HEK293 (cell line): ENCODE measurements around the gene GGTLC2.

Experiments
- CTCF ChIA-PET: fragments of 350-600 bp; formaldehyde crosslinking; extraction: SDS; loops from one replicate; lab custom pipeline; 2021; ENCODE audit warnings: antibody characterized with exemption; lab: Yijun Ruan, JAX
- POLR2A ChIA-PET: fragments of 300-600 bp; formaldehyde crosslinking; extraction: SDS; loops from one replicate; lab custom pipeline; 2020; ENCODE audit warnings: antibody characterized with exemption, inconsistent platforms; lab: Yijun Ruan, JAX
- H3K27ac ChIP-seq: fragments of 200-500 bp; sonication (Bioruptor generic); 2 replicates; pipeline ENCODE4 v1.5.1; 2014; ENCODE audit warnings: low read depth, low read length, control low read depth, inconsistent platforms; ENCODE audit errors: extremely low read depth
- H3K36me3 ChIP-seq, 2 experiments: fragments of 200-500 bp in 1 of 2; sonication (Bioruptor generic) in 1 of 2; 1 replicate in 1 of 2; 2 replicates in 1 of 2; pipeline ENCODE4 v1.5.1; 2014 to 2017; ENCODE audit warnings: inconsistent platforms in 2 of 2, low read length in 2 of 2; ENCODE audit not compliant: control insufficient read depth in 2 of 2, insufficient read depth in 1 of 2
- H3K4me1 ChIP-seq: fragments of 200-500 bp; sonication (Bioruptor generic); 2 replicates; pipeline ENCODE4 v1.5.1; 2014; ENCODE audit warnings: mild to moderate bottlenecking, low read length, inconsistent platforms; ENCODE audit not compliant: control insufficient read depth, insufficient read depth
- H3K4me3 ChIP-seq: 2 replicates; pipeline ENCODE4 v1.5.1; 2011; ENCODE audit warnings: low read depth, mild to moderate bottlenecking, control low read depth, low read length, moderate library complexity
- H3K9me3 ChIP-seq: fragments of 200-500 bp; sonication (Bioruptor generic); 2 replicates; pipeline ENCODE4 v1.5.1; 2014; ENCODE audit warnings: low read depth, low read length, inconsistent platforms; ENCODE audit not compliant: control insufficient read depth, insufficient read depth
- GLI4 ChIP-seq: fragments of 450-650 bp; formaldehyde crosslinking; IDR thresholded peaks from 2 replicates; pipeline ENCODE4 v1.5.1; 2016; ENCODE audit warnings: missing biosample characterization, missing genetic modification characterization
- MEIS1 ChIP-seq: sonication (generic); formaldehyde crosslinking; IDR thresholded peaks from 2 replicates; pipeline ENCODE4 v1.8.1; 2022; ENCODE audit warnings: missing genetic modification reagents, mild to moderate bottlenecking, borderline replicate concordance
- MYNN ChIP-seq: fragments of 450-650 bp; formaldehyde crosslinking; IDR thresholded peaks from 2 replicates; pipeline ENCODE4 v1.5.1; 2016; ENCODE audit warnings: missing biosample characterization, missing genetic modification characterization, borderline replicate concordance
- MZF1 ChIP-seq: fragments of 450-650 bp; formaldehyde crosslinking; IDR thresholded peaks from 2 replicates; pipeline ENCODE4 v1.5.1; 2017; ENCODE audit warnings: missing biosample characterization, missing genetic modification characterization, borderline replicate concordance
- SETDB1 ChIP-seq: IDR thresholded peaks from one replicate; pipeline ENCODE4 v1.6.1; 2017; ENCODE audit warnings: mild to moderate bottlenecking, low read length, moderate library complexity, mixed read lengths; ENCODE audit not compliant: insufficient read length
- SP2 ChIP-seq: fragments of 450-650 bp; formaldehyde crosslinking; IDR thresholded peaks from 2 replicates; pipeline ENCODE4 v1.5.1; 2016; ENCODE audit warnings: missing biosample characterization, missing genetic modification characterization
- SP3 ChIP-seq: fragments of 450-650 bp; formaldehyde crosslinking; IDR thresholded peaks from 2 replicates; pipeline ENCODE4 v1.5.1; 2016; ENCODE audit warnings: missing biosample characterization, missing genetic modification characterization
- ZBTB48 ChIP-seq: fragments of 450-650 bp; formaldehyde crosslinking; IDR thresholded peaks from 2 replicates; pipeline ENCODE4 v1.5.1; 2016; ENCODE audit warnings: missing biosample characterization, missing genetic modification characterization
- ZBTB8A ChIP-seq: fragments of 450-650 bp; formaldehyde crosslinking; IDR thresholded peaks from 2 replicates; pipeline ENCODE4 v1.5.1; 2016; ENCODE audit warnings: missing biosample characterization, missing genetic modification characterization
- ZFHX2 ChIP-seq: fragments of 450-650 bp; formaldehyde crosslinking; conservative IDR thresholded peaks from 2 replicates; pipeline ENCODE4 v1.5.1; 2016; ENCODE audit warnings: missing biosample characterization, missing genetic modification characterization
- ZIC2 ChIP-seq: fragments of 450-650 bp; formaldehyde crosslinking; IDR thresholded peaks from 2 replicates; pipeline ENCODE4 v1.5.1; 2016; ENCODE audit warnings: missing biosample characterization, missing genetic modification characterization
- ZNF112 ChIP-seq: fragments of 450-650 bp; formaldehyde crosslinking; IDR thresholded peaks from 2 replicates; pipeline ENCODE4 v1.5.0; 2017; ENCODE audit warnings: missing biosample characterization, missing genetic modification characterization
- ZNF175 ChIP-seq: fragments of 450-650 bp; formaldehyde crosslinking; IDR thresholded peaks from 2 replicates; pipeline ENCODE4 v1.5.1; 2016; ENCODE audit warnings: missing biosample characterization, missing genetic modification characterization
- ZNF221 ChIP-seq: fragments of 450-650 bp; formaldehyde crosslinking; IDR thresholded peaks from 2 replicates; pipeline ENCODE4 v1.5.1; 2017; ENCODE audit warnings: missing biosample characterization, missing genetic modification characterization, borderline replicate concordance
- ZNF248 ChIP-seq: fragments of 450-650 bp; formaldehyde crosslinking; IDR thresholded peaks from 2 replicates; pipeline ENCODE4 v1.5.1; 2017; ENCODE audit warnings: missing biosample characterization, missing genetic modification characterization
- ZNF391 ChIP-seq: fragments of 450-650 bp; formaldehyde crosslinking; IDR thresholded peaks from 2 replicates; pipeline ENCODE4 v1.5.1; 2016; ENCODE audit warnings: low read depth, missing biosample characterization, missing genetic modification characterization, borderline replicate concordance
- ZNF473 ChIP-seq: fragments of 450-650 bp; formaldehyde crosslinking; IDR thresholded peaks from 2 replicates; pipeline ENCODE4 v1.5.1; 2017; ENCODE audit warnings: missing biosample characterization, missing genetic modification characterization
- ZNF561 ChIP-seq: fragments of 450-650 bp; IDR thresholded peaks from 2 replicates; pipeline ENCODE4 v1.5.1; 2018; ENCODE audit warnings: missing biosample characterization, missing genetic modification characterization, borderline replicate concordance
- ZNF571 ChIP-seq: fragments of 450-650 bp; formaldehyde crosslinking; IDR thresholded peaks from 2 replicates; pipeline ENCODE4 v1.5.0; 2017; ENCODE audit warnings: missing biosample characterization, missing genetic modification characterization
- ZNF670 ChIP-seq: fragments of 450-650 bp; formaldehyde crosslinking; IDR thresholded peaks from 2 replicates; pipeline ENCODE4 v1.5.1; 2016; ENCODE audit warnings: missing biosample characterization, missing genetic modification characterization, low read depth
- ZNF707 ChIP-seq: fragments of 450-650 bp; formaldehyde crosslinking; IDR thresholded peaks from 2 replicates; pipeline ENCODE4 v1.5.1; 2016; ENCODE audit warnings: missing biosample characterization, missing genetic modification characterization
- ZNF785 ChIP-seq: fragments of 450-650 bp; formaldehyde crosslinking; IDR thresholded peaks from 2 replicates; pipeline ENCODE4 v1.5.1; 2016; ENCODE audit warnings: missing biosample characterization, missing genetic modification characterization
- ZNF830 ChIP-seq: fragments of 450-650 bp; IDR thresholded peaks from 2 replicates; pipeline ENCODE4 v1.5.0; 2018; ENCODE audit warnings: missing biosample characterization, missing genetic modification characterization, low read depth, mild to moderate bottlenecking, moderate library complexity
- TF ChIP-seq, protein P1 (sequence below): fragments of 450-650 bp; formaldehyde crosslinking; IDR thresholded peaks from 2 replicates; pipeline ENCODE4 v1.5.1; 2017; ENCODE audit warnings: missing biosample characterization, missing genetic modification characterization
- TF ChIP-seq, protein P2 (sequence below): fragments of 450-650 bp; formaldehyde crosslinking; conservative IDR thresholded peaks from 2 replicates; pipeline ENCODE4 v1.5.1; 2016; ENCODE audit warnings: low read depth, missing biosample characterization, missing genetic modification characterization
- TF ChIP-seq, protein P3 (sequence below): fragments of 450-650 bp; formaldehyde crosslinking; IDR thresholded peaks from 2 replicates; pipeline ENCODE4 v1.5.1; 2016; ENCODE audit warnings: missing biosample characterization, missing genetic modification characterization, borderline replicate concordance
- TF ChIP-seq, protein P4 (sequence below): fragments of 450-650 bp; formaldehyde crosslinking; IDR thresholded peaks from 2 replicates; pipeline ENCODE4 v1.5.1; 2016; ENCODE audit warnings: missing biosample characterization, missing genetic modification characterization, low read depth
- TF ChIP-seq, protein P5 (sequence below): fragments of 450-650 bp; formaldehyde crosslinking; IDR thresholded peaks from 2 replicates; pipeline ENCODE4 v1.5.1; 2016; ENCODE audit warnings: missing biosample characterization, missing genetic modification characterization
- TF ChIP-seq, protein P6 (sequence below): fragments of 450-650 bp; formaldehyde crosslinking; IDR thresholded peaks from 2 replicates; pipeline ENCODE4 v1.5.1; 2016; ENCODE audit warnings: missing biosample characterization, missing genetic modification characterization, borderline replicate concordance

Gene GGTLC2

DNA sequence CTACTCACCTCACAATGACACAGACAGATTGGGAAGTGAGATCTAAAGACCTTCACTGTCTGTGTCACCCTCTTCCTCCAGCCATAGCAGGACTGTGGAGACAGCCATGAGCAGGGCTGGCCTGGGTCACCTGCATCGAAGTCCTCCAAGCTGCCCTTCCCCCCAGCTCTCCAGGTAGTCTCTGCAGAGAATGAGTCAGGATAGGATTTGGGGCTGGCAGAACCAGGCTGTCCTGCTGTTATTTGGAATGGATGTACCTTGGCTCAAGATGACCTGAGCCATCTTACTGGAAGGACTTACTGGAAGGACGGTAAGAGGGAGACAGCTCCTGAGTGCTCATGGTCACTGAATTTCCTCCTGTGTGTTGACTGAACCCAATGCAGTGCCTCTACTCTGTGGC is 29.2 kb downstream of the GGTLC2 start:
- POLR2A ChIA-PET, result no interaction called here
- CTCF ChIA-PET, result interaction anchor here (0.6 to 2.6 kb wide), 8 partner anchors 12 to 251 kb away, joined by 3 to 8 read pairs (median 3); no protein-coding TSS in a partner anchor

DNA sequence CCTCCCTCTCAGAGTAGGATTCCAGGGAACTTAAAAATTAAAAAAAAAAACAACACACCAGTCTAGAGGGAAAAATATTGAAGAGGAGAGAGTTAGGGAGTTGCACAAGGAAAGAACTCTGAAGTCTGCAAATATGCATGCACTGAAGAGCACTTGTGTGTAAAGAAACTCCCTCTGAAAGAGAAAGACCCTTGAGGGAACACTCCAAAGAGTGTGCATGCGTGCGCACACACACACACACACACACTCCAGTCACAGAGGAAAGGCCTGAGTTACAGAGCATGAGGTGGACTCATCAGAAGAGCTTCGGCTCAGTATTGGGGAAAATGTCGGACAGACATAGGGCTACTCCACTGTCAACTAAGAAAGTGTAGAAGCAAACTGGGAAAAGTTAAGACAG is 30.1 kb downstream of the GGTLC2 start:
- Histone ChIP-seq H3K4me1 (no peaks in the 10 kb centered on the region), H3K27ac (no peak overlapping the region), H3K36me3 (no peaks in the 10 kb centered on the region), H3K4me3 (no peak overlapping the region), H3K9me3 (no peaks in the 10 kb centered on the region)
- CTCF ChIA-PET, result interaction anchor here (0.6 to 5.2 kb wide), 4 partner anchors 8 to 323 kb away, joined by 4 to 38 read pairs (median 4); no protein-coding TSS in a partner anchor
- POLR2A ChIA-PET, result no interaction called here
- no peak for TF ChIP-seq SP3 (tag by site-specific recombination)
- TF ChIP-seq ZNF391 (tag by site-specific recombination), result no peak
- no peak for TF ChIP-seq MZF1 (tag by site-specific recombination)
- TF ChIP-seq ZNF561, result no peak
- TF ChIP-seq, protein P1, sequence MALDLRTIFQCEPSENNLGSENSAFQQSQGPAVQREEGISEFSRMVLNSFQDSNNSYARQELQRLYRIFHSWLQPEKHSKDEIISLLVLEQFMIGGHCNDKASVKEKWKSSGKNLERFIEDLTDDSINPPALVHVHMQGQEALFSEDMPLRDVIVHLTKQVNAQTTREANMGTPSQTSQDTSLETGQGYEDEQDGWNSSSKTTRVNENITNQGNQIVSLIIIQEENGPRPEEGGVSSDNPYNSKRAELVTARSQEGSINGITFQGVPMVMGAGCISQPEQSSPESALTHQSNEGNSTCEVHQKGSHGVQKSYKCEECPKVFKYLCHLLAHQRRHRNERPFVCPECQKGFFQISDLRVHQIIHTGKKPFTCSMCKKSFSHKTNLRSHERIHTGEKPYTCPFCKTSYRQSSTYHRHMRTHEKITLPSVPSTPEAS (tag by site-specific recombination), result no peak
- TF ChIP-seq ZNF707 (tag by site-specific recombination), result no peak
- no peak for TF ChIP-seq ZNF670 (tag by site-specific recombination)
- TF ChIP-seq, protein P2, sequence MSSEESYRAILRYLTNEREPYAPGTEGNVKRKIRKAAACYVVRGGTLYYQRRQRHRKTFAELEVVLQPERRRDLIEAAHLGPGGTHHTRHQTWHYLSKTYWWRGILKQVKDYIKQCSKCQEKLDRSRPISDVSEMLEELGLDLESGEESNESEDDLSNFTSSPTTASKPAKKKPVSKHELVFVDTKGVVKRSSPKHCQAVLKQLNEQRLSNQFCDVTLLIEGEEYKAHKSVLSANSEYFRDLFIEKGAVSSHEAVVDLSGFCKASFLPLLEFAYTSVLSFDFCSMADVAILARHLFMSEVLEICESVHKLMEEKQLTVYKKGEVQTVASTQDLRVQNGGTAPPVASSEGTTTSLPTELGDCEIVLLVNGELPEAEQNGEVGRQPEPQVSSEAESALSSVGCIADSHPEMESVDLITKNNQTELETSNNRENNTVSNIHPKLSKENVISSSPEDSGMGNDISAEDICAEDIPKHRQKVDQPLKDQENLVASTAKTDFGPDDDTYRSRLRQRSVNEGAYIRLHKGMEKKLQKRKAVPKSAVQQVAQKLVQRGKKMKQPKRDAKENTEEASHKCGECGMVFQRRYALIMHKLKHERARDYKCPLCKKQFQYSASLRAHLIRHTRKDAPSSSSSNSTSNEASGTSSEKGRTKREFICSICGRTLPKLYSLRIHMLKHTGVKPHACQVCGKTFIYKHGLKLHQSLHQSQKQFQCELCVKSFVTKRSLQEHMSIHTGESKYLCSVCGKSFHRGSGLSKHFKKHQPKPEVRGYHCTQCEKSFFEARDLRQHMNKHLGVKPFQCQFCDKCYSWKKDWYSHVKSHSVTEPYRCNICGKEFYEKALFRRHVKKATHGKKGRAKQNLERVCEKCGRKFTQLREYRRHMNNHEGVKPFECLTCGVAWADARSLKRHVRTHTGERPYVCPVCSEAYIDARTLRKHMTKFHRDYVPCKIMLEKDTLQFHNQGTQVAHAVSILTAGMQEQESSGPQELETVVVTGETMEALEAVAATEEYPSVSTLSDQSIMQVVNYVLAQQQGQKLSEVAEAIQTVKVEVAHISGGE (tag by site-specific recombination), result no peak
- TF ChIP-seq ZNF112, result no peak
- TF ChIP-seq ZFHX2 (tag by site-specific recombination), result no peak

More for the DNA sequence above, 29.2 kb downstream of the GGTLC2 start:
- Histone ChIP-seq H3K27ac (no peak overlapping the region), H3K4me3 (no peak overlapping the region), H3K9me3 (no peaks in the 10 kb centered on the region), H3K36me3 (no peaks in the 10 kb centered on the region), H3K4me1 (no peaks in the 10 kb centered on the region)
- TF ChIP-seq GLI4 (no peak), SP2 (no peak), ZIC2 (no peak), ZNF785 (tag by site-specific recombination) (no peak), ZNF473 (tag by site-specific recombination) (no peak), MYNN (tag by site-specific recombination) (no peak), ZNF221 (tag by site-specific recombination) (no peak), MEIS1 (CRISPR knock-in tag) (no peak), ZNF571 (tag by site-specific recombination) (no peak), ZBTB48 (tag by site-specific recombination) (no peak), SETDB1 (no peak), ZNF248 (tag by site-specific recombination) (no peak), ZNF175 (tag by site-specific recombination) (no peak), ZNF830 (tag by site-specific recombination) (no peak), ZBTB8A (tag by site-specific recombination) (no peak)
- TF ChIP-seq, protein P3, sequence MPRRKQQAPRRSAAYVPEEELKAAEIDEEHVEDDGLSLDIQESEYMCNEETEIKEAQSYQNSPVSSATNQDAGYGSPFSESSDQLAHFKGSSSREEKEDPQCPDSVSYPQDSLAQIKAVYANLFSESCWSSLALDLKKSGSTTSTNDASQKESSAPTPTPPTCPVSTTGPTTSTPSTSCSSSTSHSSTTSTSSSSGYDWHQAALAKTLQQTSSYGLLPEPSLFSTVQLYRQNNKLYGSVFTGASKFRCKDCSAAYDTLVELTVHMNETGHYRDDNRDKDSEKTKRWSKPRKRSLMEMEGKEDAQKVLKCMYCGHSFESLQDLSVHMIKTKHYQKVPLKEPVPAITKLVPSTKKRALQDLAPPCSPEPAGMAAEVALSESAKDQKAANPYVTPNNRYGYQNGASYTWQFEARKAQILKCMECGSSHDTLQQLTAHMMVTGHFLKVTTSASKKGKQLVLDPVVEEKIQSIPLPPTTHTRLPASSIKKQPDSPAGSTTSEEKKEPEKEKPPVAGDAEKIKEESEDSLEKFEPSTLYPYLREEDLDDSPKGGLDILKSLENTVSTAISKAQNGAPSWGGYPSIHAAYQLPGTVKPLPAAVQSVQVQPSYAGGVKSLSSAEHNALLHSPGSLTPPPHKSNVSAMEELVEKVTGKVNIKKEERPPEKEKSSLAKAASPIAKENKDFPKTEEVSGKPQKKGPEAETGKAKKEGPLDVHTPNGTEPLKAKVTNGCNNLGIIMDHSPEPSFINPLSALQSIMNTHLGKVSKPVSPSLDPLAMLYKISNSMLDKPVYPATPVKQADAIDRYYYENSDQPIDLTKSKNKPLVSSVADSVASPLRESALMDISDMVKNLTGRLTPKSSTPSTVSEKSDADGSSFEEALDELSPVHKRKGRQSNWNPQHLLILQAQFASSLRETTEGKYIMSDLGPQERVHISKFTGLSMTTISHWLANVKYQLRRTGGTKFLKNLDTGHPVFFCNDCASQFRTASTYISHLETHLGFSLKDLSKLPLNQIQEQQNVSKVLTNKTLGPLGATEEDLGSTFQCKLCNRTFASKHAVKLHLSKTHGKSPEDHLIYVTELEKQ, result no peak
- TF ChIP-seq, protein P4, sequence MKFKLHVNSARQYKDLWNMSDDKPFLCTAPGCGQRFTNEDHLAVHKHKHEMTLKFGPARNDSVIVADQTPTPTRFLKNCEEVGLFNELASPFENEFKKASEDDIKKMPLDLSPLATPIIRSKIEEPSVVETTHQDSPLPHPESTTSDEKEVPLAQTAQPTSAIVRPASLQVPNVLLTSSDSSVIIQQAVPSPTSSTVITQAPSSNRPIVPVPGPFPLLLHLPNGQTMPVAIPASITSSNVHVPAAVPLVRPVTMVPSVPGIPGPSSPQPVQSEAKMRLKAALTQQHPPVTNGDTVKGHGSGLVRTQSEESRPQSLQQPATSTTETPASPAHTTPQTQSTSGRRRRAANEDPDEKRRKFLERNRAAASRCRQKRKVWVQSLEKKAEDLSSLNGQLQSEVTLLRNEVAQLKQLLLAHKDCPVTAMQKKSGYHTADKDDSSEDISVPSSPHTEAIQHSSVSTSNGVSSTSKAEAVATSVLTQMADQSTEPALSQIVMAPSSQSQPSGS (tag by site-specific recombination), result no peak
- TF ChIP-seq, protein P5, sequence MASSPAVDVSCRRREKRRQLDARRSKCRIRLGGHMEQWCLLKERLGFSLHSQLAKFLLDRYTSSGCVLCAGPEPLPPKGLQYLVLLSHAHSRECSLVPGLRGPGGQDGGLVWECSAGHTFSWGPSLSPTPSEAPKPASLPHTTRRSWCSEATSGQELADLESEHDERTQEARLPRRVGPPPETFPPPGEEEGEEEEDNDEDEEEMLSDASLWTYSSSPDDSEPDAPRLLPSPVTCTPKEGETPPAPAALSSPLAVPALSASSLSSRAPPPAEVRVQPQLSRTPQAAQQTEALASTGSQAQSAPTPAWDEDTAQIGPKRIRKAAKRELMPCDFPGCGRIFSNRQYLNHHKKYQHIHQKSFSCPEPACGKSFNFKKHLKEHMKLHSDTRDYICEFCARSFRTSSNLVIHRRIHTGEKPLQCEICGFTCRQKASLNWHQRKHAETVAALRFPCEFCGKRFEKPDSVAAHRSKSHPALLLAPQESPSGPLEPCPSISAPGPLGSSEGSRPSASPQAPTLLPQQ, result no peak
- TF ChIP-seq, protein P6, sequence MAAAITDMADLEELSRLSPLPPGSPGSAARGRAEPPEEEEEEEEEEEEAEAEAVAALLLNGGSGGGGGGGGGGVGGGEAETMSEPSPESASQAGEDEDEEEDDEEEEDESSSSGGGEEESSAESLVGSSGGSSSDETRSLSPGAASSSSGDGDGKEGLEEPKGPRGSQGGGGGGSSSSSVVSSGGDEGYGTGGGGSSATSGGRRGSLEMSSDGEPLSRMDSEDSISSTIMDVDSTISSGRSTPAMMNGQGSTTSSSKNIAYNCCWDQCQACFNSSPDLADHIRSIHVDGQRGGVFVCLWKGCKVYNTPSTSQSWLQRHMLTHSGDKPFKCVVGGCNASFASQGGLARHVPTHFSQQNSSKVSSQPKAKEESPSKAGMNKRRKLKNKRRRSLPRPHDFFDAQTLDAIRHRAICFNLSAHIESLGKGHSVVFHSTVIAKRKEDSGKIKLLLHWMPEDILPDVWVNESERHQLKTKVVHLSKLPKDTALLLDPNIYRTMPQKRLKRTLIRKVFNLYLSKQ, result no peak
